ENCODE results near the gene ARHGEF17.

The ARHGEF17 gene

GRCh38 chr11:73414977-73415651, 107.0 kb downstream of the ARHGEF17 start:
- H3K27ac ChIP-seq (ENCODE audit: poor library complexity, severe bottlenecking): no peak overlapping the region

GRCh38 chr11:73415854-73416615, 108.0 kb downstream of the ARHGEF17 start:
- Histone ChIP-seq H3K9me3 (ENCODE audit: severe bottlenecking) (no peaks in the 10 kb centered on the region), H3K4me1 (ENCODE audit: insufficient read depth, poor library complexity, severe bottlenecking) (no peaks in the 10 kb centered on the region), H3K27me3 (ENCODE audit: insufficient read depth, poor library complexity, severe bottlenecking) (no peaks in the 10 kb centered on the region), H3K4me3 (ENCODE audit: severe bottlenecking) (no peak overlapping the region), H3K27ac (ENCODE audit: poor library complexity, severe bottlenecking) (no peak overlapping the region), H3K36me3 (ENCODE audit: low read depth) (0 out of 2 replicates have a peak, but pooled peaks cover 4% of the 10 kb centered on the region)
- TF ChIP-seq CTCF (IDR thresholded peaks at IDR 0.05; ENCODE audit: poor library complexity, severe bottlenecking): no peak
- ATAC-seq (ENCODE audit: low read depth): no peak
- DNase-seq (ENCODE audit: low spot score): no peak

More at GRCh38 chr11:73414977-73415651, 107.0 kb downstream of the ARHGEF17 start:
- no peak for TF ChIP-seq CTCF (IDR thresholded peaks at IDR 0.05; ENCODE audit: poor library complexity, severe bottlenecking)
- DNase-seq (ENCODE audit: low spot score) (no peak), ATAC-seq (ENCODE audit: low read depth) (no peak)
- Histone ChIP-seq H3K9me3 (ENCODE audit: severe bottlenecking) (no peaks in the 10 kb centered on the region), H3K27me3 (ENCODE audit: insufficient read depth, poor library complexity, severe bottlenecking) (no peaks in the 10 kb centered on the region), H3K36me3 (ENCODE audit: low read depth) (0 out of 2 replicates have a peak, but pooled peaks cover 4% of the 10 kb centered on the region), H3K4me3 (ENCODE audit: severe bottlenecking) (no peak overlapping the region), H3K4me1 (ENCODE audit: insufficient read depth, poor library complexity, severe bottlenecking) (no peaks in the 10 kb centered on the region)

GRCh38 chr11:73416786-73417185, 108.7 kb downstream of the ARHGEF17 start:
- no peak overlapping the region for H3K27ac ChIP-seq (ENCODE audit: poor library complexity, severe bottlenecking)
- ATAC-seq (ENCODE audit: low read depth) (no peak), DNase-seq (ENCODE audit: low spot score) (no peak)
- H3K9me3 ChIP-seq (ENCODE audit: severe bottlenecking): no peaks in the 10 kb centered on the region
- H3K4me3 ChIP-seq (ENCODE audit: severe bottlenecking): no peak overlapping the region
- no peaks in the 10 kb centered on the region for H3K4me1 ChIP-seq (ENCODE audit: insufficient read depth, poor library complexity, severe bottlenecking)
- TF ChIP-seq CTCF (IDR thresholded peaks at IDR 0.05; ENCODE audit: poor library complexity, severe bottlenecking): no peak
- H3K27me3 ChIP-seq (ENCODE audit: insufficient read depth, poor library complexity, severe bottlenecking): no peaks in the 10 kb centered on the region
- 0 out of 2 replicates have a peak, but pooled peaks cover 4% of the 10 kb centered on the region for H3K36me3 ChIP-seq (ENCODE audit: low read depth)
